HepG2 (cell line): ENCODE data around the gene NT5DC1. TPM values are rescaled to one million over a fixed set of nuclear protein-coding genes. Genes with fewer than 3 reads are reported as not detected.

Experiments
- ATAC-seq: fragments of 200-7000 bp; cut with Tn5 transposase; 3 replicates; pipeline ENCODE4 v1.9.1; 2020; ENCODE audit warnings: mild to moderate bottlenecking, moderate library complexity
- BruUV-seq: library from RNA; stranded (reverse); fragments of 400-500 nt; replicated peaks from 2 replicates; lab custom pipeline; 2021; lab: Mats Ljungman, UMichigan
- CTCF ChIA-PET: fragments of 300-600 bp; formaldehyde crosslinking; extraction: SDS; loops from one replicate; lab custom pipeline; 2021; ENCODE audit warnings: low total read pairs, inconsistent platforms, low intra/inter-chr PET ratio; lab: Yijun Ruan, JAX
- POLR2A ChIA-PET: fragments of 350-600 bp; sonication (Branson Sonifier 250); formaldehyde crosslinking; loops from one replicate; lab custom pipeline; 2020; ENCODE audit warnings: antibody characterized with exemption, inconsistent platforms; lab: Yijun Ruan, JAX
- DNase-seq: peaks from one replicate; pipeline ENCODE4 v3.0.0-alpha.2; 2015; ENCODE audit warnings: low spot score
- FAIRE-seq: peaks from 3 replicates; lab custom pipeline; 2011; peaks lifted over from hg19 to GRCh38; lab: Jason Lieb, UNC
- H2AFZ ChIP-seq: one replicate; pipeline ENCODE4 v1.6.1; 2011; ENCODE audit warnings: low read length, inconsistent platforms
- H3K27ac ChIP-seq: fragments of 300-600 bp; 3 replicates; pipeline ENCODE4 v1.8.0; 2011; ENCODE audit warnings: mixed run types, mild to moderate bottlenecking, mixed read lengths, low read length, inconsistent platforms; ENCODE audit not compliant: insufficient read depth; ENCODE audit errors: extremely low read length
- H3K27me3 ChIP-seq, 2 experiments: fragments of 200-600 bp in 1 of 2; 2 replicates in 1 of 2; 3 replicates in 1 of 2; pipeline versions ENCODE4 v1.6.0 to v1.8.0; 2011; ENCODE audit warnings: low read length in 2 of 2, mild to moderate bottlenecking in 2 of 2, moderate library complexity in 2 of 2, inconsistent platforms in 1 of 2; ENCODE audit not compliant: insufficient read depth in 2 of 2, control insufficient read depth in 1 of 2
- H3K36me3 ChIP-seq, 2 experiments: fragments of 200-600 bp in 1 of 2; replicated peaks in 1 of 2; 2 replicates in 1 of 2; 3 replicates in 1 of 2; pipeline versions ENCODE4 v1.5.1 to v1.8.0; 2011; ENCODE audit warnings: low read length in 2 of 2, inconsistent platforms in 1 of 2; ENCODE audit not compliant: insufficient read depth in 2 of 2, control insufficient read depth in 1 of 2
- H3K4me1 ChIP-seq: 2 replicates; pipeline ENCODE4 v1.5.1; 2012; ENCODE audit warnings: low read length, inconsistent platforms; ENCODE audit not compliant: insufficient read depth
- H3K4me2 ChIP-seq: 2 replicates; pipeline ENCODE4 v1.6.0; 2011; ENCODE audit warnings: low read depth, low read length, inconsistent platforms
- H3K4me3 ChIP-seq, 3 experiments: fragments of 200-600 bp in 1 of 3; sonication (generic), shearing (Covaris generic) in 1 of 3; replicated peaks in 1 of 3; 2 replicates each; pipeline ENCODE4 v1.5.1; 2011 to 2016; ENCODE audit warnings: low read length in 3 of 3, inconsistent platforms in 2 of 3, low read depth in 2 of 3, mild to moderate bottlenecking in 2 of 3, control low read depth in 1 of 3, mixed read lengths in 1 of 3; ENCODE audit not compliant: insufficient read depth in 1 of 3
- H3K79me2 ChIP-seq: one replicate; pipeline ENCODE4 v1.6.1; 2011; ENCODE audit warnings: low read length, inconsistent platforms; ENCODE audit not compliant: insufficient read depth
- H3K9ac ChIP-seq: 2 replicates; pipeline ENCODE4 v1.6.0; 2011; ENCODE audit warnings: mild to moderate bottlenecking, low read depth, low read length, inconsistent platforms; ENCODE audit not compliant: insufficient read depth
- H3K9me3 ChIP-seq: 2 replicates; pipeline ENCODE4 v1.5.1; 2012; ENCODE audit warnings: mild to moderate bottlenecking, low read length
- H4K20me1 ChIP-seq: 2 replicates; pipeline ENCODE4 v1.6.0; 2011; ENCODE audit warnings: inconsistent platforms, mild to moderate bottlenecking, low read length, moderate library complexity; ENCODE audit not compliant: insufficient read depth
- CEBPZ ChIP-seq: IDR thresholded peaks from 2 replicates; pipeline ENCODE4 v1.6.1; 2012; ENCODE audit warnings: low read length, improper control_type of control experiment
- ETV6 ChIP-seq: sonication (generic); formaldehyde crosslinking; conservative IDR thresholded peaks from 2 replicates; pipeline ENCODE4 v1.4.0; 2020; ENCODE audit warnings: missing genetic modification reagents
- FIP1L1 ChIP-seq: fragments of 200-400 bp; formaldehyde crosslinking; IDR thresholded peaks from 2 replicates; pipeline ENCODE4 v1.6.1; 2018; ENCODE audit warnings: low read depth, mild to moderate bottlenecking, low read length, moderate library complexity, borderline replicate concordance; ENCODE audit not compliant: insufficient read depth
- SP2 ChIP-seq: sonication (generic); formaldehyde crosslinking; IDR thresholded peaks from 2 replicates; pipeline ENCODE4 v1.5.1; 2020; ENCODE audit warnings: mild to moderate bottlenecking, missing genetic modification reagents
- ZBTB44 ChIP-seq: sonication (generic); formaldehyde crosslinking; IDR thresholded peaks from 2 replicates; pipeline ENCODE4 v1.4.0; 2020; ENCODE audit warnings: missing genetic modification reagents
- ZMYM4 ChIP-seq: sonication (generic); formaldehyde crosslinking; IDR thresholded peaks from 2 replicates; pipeline ENCODE4 v1.8.1; 2023; ENCODE audit warnings: mild to moderate bottlenecking, missing genetic modification reagents
- ZNF142 ChIP-seq: sonication (generic); formaldehyde crosslinking; IDR thresholded peaks from 2 replicates; pipeline ENCODE4 v1.4.0; 2020; ENCODE audit warnings: missing genetic modification reagents
- ZNF33B ChIP-seq: sonication (generic); formaldehyde crosslinking; IDR thresholded peaks from 2 replicates; pipeline ENCODE4 v1.5.1; 2020; ENCODE audit warnings: mild to moderate bottlenecking, missing genetic modification reagents
- ZNF34 ChIP-seq: sonication (generic); formaldehyde crosslinking; IDR thresholded peaks from 2 replicates; pipeline ENCODE4 v1.4.0; 2020; ENCODE audit warnings: mild to moderate bottlenecking, missing genetic modification reagents, borderline replicate concordance
- ZNF343 ChIP-seq: sonication (generic); formaldehyde crosslinking; IDR thresholded peaks from 2 replicates; pipeline ENCODE4 v1.4.0; 2020; ENCODE audit warnings: mild to moderate bottlenecking, missing genetic modification reagents
- ZNF552 ChIP-seq: sonication (generic); formaldehyde crosslinking; IDR thresholded peaks from 2 replicates; pipeline ENCODE4 v1.9.0; 2022; ENCODE audit warnings: missing genetic modification reagents, mild to moderate bottlenecking, borderline replicate concordance
- ZNF713 ChIP-seq: sonication (generic); formaldehyde crosslinking; IDR thresholded peaks from 2 replicates; pipeline ENCODE4 v1.4.0; 2020; ENCODE audit warnings: mild to moderate bottlenecking, missing genetic modification reagents
- ZNF773 ChIP-seq: sonication (generic); formaldehyde crosslinking; IDR thresholded peaks from 2 replicates; pipeline ENCODE4 v1.4.0; 2020; ENCODE audit warnings: missing genetic modification reagents, borderline replicate concordance
- ZNF879 ChIP-seq: sonication (generic); formaldehyde crosslinking; IDR thresholded peaks from 2 replicates; pipeline ENCODE4 v1.8.1; 2023; ENCODE audit warnings: missing genetic modification reagents
- WGBS: methylation state at CpG from one replicate; pipeline ENCODE4 v1.1.6; 2017; ENCODE audit warnings: low lambda C conversion rate; 5-methylcytosine and 5-hydroxymethylcytosine counted together
- in situ Hi-C: cut with HindIII; loops from 2 replicates; pipeline ENCODE4 v1.10.0; 2017; ENCODE audit warnings: low pct_unique_long_range_greater_than_20kb; ENCODE audit not compliant: extremely low pct_ligation_motif_present
- intact Hi-C: fragments of 100-400 bp; cut with micrococcal nuclease; formaldehyde crosslinking; loops from one replicate; pipeline ENCODE4 v1.10.0; 2022; ENCODE audit not compliant: unreplicated experiment
- polyA plus RNA-seq, 8 experiments: library from polyadenylated mRNA; depleted of rRNA in 3 of 8; stranded (reverse) in 7 of 8; unstranded in 1 of 8; fragments of >200 nt; fragmentation: Illumina TruSeq in 4 of 8; extraction: Trizol in 4 of 8; gene quantifications; 2 replicates each; pipeline versions ENCODE4 v1.2.1 to v1.2.3, GENCODE V29; 2011 to 2016; ENCODE audit warnings: low read depth in 4 of 8, missing spikeins in 1 of 8, mixed read lengths in 1 of 8; ENCODE audit not compliant: insufficient read depth in 1 of 8
- total RNA-seq, 5 experiments: library from RNA; depleted of rRNA; stranded (reverse); fragments of >200 nt; fragmentation: Illumina TruSeq; extraction: Trizol; gene quantifications; 2 replicates each; pipeline ENCODE4 v1.2.3, GENCODE V29; 2016; ENCODE audit warnings: low read depth in 1 of 5

NT5DC1 gene
- total and polyA plus RNA-seq, 2 of the 13 experiments (the other 11 are each of a cell fraction or from before 2014, with no cell fraction given) = 27.0 to 56.1 TPM

GRCh38 chr6:116165596-116165995 lies 64.9 kb downstream of the NT5DC1 start (continued):
- TF ChIP-seq ZNF879 (CRISPR knock-in tag) (no peak), ETV6 (no peak)
- TF ChIP-seq, all 625 proteins: peak for 0

GRCh38 chr6:116166369-116166768 lies 65.7 kb downstream of the NT5DC1 start:
- no peak for FAIRE-seq
- WGBS = 100% methylated on average over 1 of the region's 1 CpG
- Histone ChIP-seq H3K79me2 (no peaks in the 10 kb centered on the region), H2AFZ (no peak overlapping the region), H3K36me3 (no peaks in the 10 kb centered on the region), H3K9me3 (no peaks in the 10 kb centered on the region), H4K20me1 (no peaks in the 10 kb centered on the region), H3K27me3 (no peaks in the 10 kb centered on the region), H3K4me1 (no peaks in the 10 kb centered on the region), H3K4me2 (no peak overlapping the region), H3K4me3 (no peak overlapping the region), H3K27ac (no peak overlapping the region), H3K9ac (no peak overlapping the region)
- intact Hi-C loops (no loop called here), in situ Hi-C loops (no loop called here)
- POLR2A ChIA-PET = no interaction called here
- CTCF ChIA-PET = no interaction called here
- no TSS peak for BruUV-seq
- ATAC-seq = no peak
- no peak for DNase-seq
- TF ChIP-seq ZNF552 (CRISPR knock-in tag) (no peak), ZNF33B (CRISPR knock-in tag) (no peak), ZNF34 (CRISPR knock-in tag) (no peak), ZNF773 (CRISPR knock-in tag) (no peak), FIP1L1 (no peak), ZNF142 (CRISPR knock-in tag) (no peak), SP2 (CRISPR knock-in tag) (no peak), ZBTB44 (CRISPR knock-in tag) (no peak), CEBPZ (no peak), ZMYM4 (no peak), ZNF343 (no peak), ZNF713 (no peak)
